ENCODE data around the gene ARHGAP4. TPM values are rescaled to one million over a fixed set of nuclear protein-coding genes. Genes with fewer than 3 reads are reported as not detected.

ARHGAP4 gene
- total and polyA plus RNA-seq, 2 experiments from 2014 or later = 6.2 to 6.4 TPM

DNA sequence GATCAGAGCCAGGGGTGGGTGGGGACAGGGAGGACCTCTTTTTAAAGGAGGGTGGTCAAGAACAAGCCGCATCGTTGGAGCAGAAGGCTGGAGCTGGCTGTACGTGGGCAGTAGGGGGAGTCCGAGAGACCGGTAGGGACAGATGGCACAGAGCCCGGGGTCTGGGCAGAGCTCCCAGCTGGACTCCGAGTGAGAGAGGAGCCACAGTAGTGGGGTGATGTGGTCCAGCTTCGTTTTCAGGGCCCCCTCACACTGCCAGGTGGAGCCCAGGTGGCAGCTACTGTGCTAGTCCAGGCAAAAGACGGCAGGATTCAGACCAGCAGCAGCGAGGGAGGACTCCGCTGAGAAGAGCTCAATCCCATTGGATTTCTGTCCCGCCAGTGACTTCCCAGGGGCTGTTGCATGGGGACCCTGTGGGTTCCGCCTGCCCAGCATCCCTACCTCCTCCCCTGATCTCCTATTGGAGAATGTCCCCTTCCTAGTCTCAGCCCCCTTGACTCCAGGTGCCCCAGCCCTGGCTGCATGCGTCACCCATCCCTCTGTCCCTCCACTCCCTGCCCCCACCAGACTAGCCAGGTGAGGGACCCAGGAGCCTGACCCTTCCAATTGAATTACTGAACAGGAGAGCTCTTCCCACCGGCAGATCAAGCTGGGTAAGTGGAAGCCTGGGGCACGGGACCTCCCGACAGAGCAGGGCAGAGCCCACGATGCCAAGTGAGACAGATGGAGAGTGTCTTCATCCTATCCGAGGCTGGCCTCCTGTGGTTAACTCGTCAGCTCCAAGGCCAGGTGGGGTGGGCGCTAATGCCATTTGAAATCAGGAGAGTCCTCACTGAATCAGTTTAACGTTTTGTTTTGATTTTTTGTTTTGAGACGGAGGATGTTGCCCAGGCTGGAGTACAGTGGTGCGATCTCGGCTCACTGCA, 2.9 kb downstream of the ARHGAP4 start:
- Histone ChIP-seq H3K36me3 (replicated peaks; ENCODE audit: insufficient read depth, low read depth) (no peaks in the 10 kb centered on the region), H4K20me1 (ENCODE audit: insufficient read depth, poor library complexity, severe bottlenecking) (no peaks in the 10 kb centered on the region), H3K4me1 (ENCODE audit: insufficient read depth) (peaks cover 7% of the 10 kb centered on the region), H2AFZ (no peak overlapping the region), H3K27me3 (no peaks in the 10 kb centered on the region), H3K9me3 (ENCODE audit: low read depth) (no peaks in the 10 kb centered on the region), H3K4me2 (no peak overlapping the region), H3K79me2 (no peaks in the 10 kb centered on the region), H3K4me3 (no peak overlapping the region), H3K9me2 (replicated peaks; ENCODE audit: insufficient read depth) (no peaks in the 10 kb centered on the region), H3K27ac (no peak overlapping the region)
- TF ChIP-seq CTCF (IDR thresholded peaks at IDR 0.05; ENCODE audit: poor library complexity) = no peak
- TF ChIP-seq EZH2phosphoT487 (IDR thresholded peaks at IDR 0.05; ENCODE audit: low read depth, severe bottlenecking, unreplicated experiment) = no peak
- no peak for TF ChIP-seq EZH2 (IDR thresholded peaks at IDR 0.05; ENCODE audit: borderline replicate concordance)
- WGBS (ENCODE audit: low lambda C conversion rate, missing lambda C conversion rate) = 81% methylated on average over 25 of the region's 25 CpGs
- DNase-seq (ENCODE audit: low spot score) = peak; percentile 50

- Histone ChIP-seq H3K79me2 (no peaks in the 10 kb centered on the region), H3K4me1 (ENCODE audit: insufficient read depth) (peaks cover 4% of the 10 kb centered on the region), H3K4me3 (no peak overlapping the region), H3K9me3 (ENCODE audit: low read depth) (no peaks in the 10 kb centered on the region), H4K20me1 (ENCODE audit: insufficient read depth, poor library complexity, severe bottlenecking) (no peaks in the 10 kb centered on the region), H3K36me3 (replicated peaks; ENCODE audit: insufficient read depth, low read depth) (no peaks in the 10 kb centered on the region), H3K27ac (no peak overlapping the region), H3K27me3 (no peaks in the 10 kb centered on the region), H3K4me2 (no peak overlapping the region), H2AFZ (no peak overlapping the region), H3K9me2 (replicated peaks; ENCODE audit: insufficient read depth) (no peaks in the 10 kb centered on the region)
- TF ChIP-seq EZH2 (IDR thresholded peaks at IDR 0.05; ENCODE audit: borderline replicate concordance) (no peak), EZH2phosphoT487 (IDR thresholded peaks at IDR 0.05; ENCODE audit: low read depth, severe bottlenecking, unreplicated experiment) (no peak), CTCF (IDR thresholded peaks at IDR 0.05; ENCODE audit: poor library complexity) (no peak)
- 83% methylated on average over 39 of the region's 40 CpGs for WGBS (ENCODE audit: low lambda C conversion rate, missing lambda C conversion rate)
- DNase-seq (ENCODE audit: low spot score) = no peak
Measured at GRCh38 chrX:153921511-153922446, 4.3 kb downstream of the ARHGAP4 start.

DNA sequence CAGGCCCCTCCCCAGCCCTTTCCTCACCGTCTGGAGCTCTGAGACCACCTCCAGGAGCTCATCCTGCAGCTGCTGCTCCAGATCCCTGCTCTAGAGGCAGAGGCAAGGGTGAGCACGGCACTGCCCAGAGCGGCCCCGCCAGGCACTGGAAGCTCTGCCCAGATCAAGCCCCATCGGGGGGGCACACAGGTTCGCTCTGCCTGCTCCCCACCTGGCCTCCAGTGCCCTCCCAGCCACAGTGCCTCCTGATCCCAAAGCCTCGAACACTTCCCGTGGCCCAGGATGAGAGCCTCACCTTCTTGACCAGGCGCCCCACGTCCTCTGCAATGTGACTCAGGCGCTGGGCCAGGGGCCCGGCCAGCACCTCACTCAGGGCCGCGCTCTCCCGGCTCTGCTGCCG, 5.0 kb downstream of the ARHGAP4 start:
- Histone ChIP-seq H2AFZ (no peak overlapping the region), H3K79me2 (no peaks in the 10 kb centered on the region), H3K9me3 (ENCODE audit: low read depth) (no peaks in the 10 kb centered on the region), H3K4me2 (no peak overlapping the region), H3K36me3 (replicated peaks; ENCODE audit: insufficient read depth, low read depth) (no peaks in the 10 kb centered on the region), H3K27ac (no peak overlapping the region), H3K4me1 (ENCODE audit: insufficient read depth) (no peaks in the 10 kb centered on the region), H3K9me2 (replicated peaks; ENCODE audit: insufficient read depth) (no peaks in the 10 kb centered on the region), H4K20me1 (ENCODE audit: insufficient read depth, poor library complexity, severe bottlenecking) (no peaks in the 10 kb centered on the region), H3K27me3 (no peaks in the 10 kb centered on the region), H3K4me3 (no peak overlapping the region)
- no peak for TF ChIP-seq CTCF (IDR thresholded peaks at IDR 0.05; ENCODE audit: poor library complexity)
- no peak for TF ChIP-seq EZH2phosphoT487 (IDR thresholded peaks at IDR 0.05; ENCODE audit: low read depth, severe bottlenecking, unreplicated experiment)
- no peak for TF ChIP-seq EZH2 (IDR thresholded peaks at IDR 0.05; ENCODE audit: borderline replicate concordance)
- 90% methylated on average over 16 of the region's 16 CpGs for WGBS (ENCODE audit: low lambda C conversion rate, missing lambda C conversion rate)
- no peak for DNase-seq (ENCODE audit: low spot score)
